ENCODE results near the gene SUGP2. TPM values are rescaled to one million over a fixed set of nuclear protein-coding genes. Genes with fewer than 3 reads are reported as not detected.

The SUGP2 gene
- total RNA-seq, 1 donor from 2014 or later: 75.6 TPM

DNA sequence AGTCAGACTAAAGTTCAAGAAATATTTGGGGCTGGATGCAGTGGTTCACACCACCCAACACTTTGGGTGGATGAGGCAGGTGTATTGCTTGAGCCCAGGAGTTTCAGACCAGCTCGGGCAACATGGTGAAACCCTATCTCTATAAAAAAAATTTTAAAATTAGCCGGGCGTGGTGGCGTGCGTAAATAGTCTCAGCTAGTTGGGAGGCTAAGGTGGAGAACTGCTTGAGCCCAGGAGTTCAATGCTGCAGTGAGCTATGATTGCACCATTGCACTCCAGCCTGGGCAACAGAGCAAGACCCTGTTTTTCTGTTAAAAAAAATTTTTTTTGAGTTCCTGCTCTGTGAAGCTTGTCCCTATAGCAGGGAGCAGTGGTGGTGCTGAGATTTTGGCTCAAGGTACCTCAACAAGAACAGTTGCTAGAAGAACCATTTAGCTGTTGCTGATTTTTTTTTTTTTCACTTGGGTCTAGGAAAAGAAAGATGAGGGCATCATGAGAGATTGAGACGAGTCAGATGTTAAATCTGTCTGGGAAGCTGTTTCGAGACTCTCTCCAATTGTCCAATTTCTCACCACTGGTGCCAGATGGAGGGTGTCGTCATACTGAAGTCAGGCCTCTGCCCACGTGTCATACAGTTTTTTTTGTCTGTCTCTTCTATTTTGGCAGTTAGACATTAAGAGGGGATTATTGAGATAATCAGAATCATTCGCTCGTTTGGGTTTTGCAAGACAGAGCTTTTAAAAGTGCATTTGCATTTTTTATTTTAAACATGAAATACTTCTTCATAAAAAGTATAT is 34.2 kb upstream of the SUGP2 start:
- intact Hi-C loops (cut with DNase I): no loop called here
- DNase-seq (no peak), ATAC-seq (no peak)
- H3K36me3 ChIP-seq: no peaks in the 10 kb centered on the region
- H3K9me3 ChIP-seq: no peaks in the 10 kb centered on the region
- no peak overlapping the region for H3K27ac ChIP-seq
- H3K4me3 ChIP-seq: no peak overlapping the region
- H3K27me3 ChIP-seq: no peaks in the 10 kb centered on the region
- TF ChIP-seq CTCF (IDR thresholded peaks at IDR 0.05): no peak
- H3K4me1 ChIP-seq: peaks cover 23% of the 10 kb centered on the region

- ATAC-seq (no peak), DNase-seq (no peak)
- TF ChIP-seq CTCF (IDR thresholded peaks at IDR 0.05): no peak
- Histone ChIP-seq H3K4me1 (peaks cover 27% of the 10 kb centered on the region), H3K9me3 (no peaks in the 10 kb centered on the region), H3K27ac (peak overlapping the region; percentile 42), H3K4me3 (peak overlapping the region; percentile 62), H3K27me3 (no peaks in the 10 kb centered on the region), H3K36me3 (no peaks in the 10 kb centered on the region)
- intact Hi-C loops (cut with DNase I): no loop called here
Measured at GRCh38 chr19:19064811-19065745, 31.8 kb upstream of the SUGP2 start.

DNA sequence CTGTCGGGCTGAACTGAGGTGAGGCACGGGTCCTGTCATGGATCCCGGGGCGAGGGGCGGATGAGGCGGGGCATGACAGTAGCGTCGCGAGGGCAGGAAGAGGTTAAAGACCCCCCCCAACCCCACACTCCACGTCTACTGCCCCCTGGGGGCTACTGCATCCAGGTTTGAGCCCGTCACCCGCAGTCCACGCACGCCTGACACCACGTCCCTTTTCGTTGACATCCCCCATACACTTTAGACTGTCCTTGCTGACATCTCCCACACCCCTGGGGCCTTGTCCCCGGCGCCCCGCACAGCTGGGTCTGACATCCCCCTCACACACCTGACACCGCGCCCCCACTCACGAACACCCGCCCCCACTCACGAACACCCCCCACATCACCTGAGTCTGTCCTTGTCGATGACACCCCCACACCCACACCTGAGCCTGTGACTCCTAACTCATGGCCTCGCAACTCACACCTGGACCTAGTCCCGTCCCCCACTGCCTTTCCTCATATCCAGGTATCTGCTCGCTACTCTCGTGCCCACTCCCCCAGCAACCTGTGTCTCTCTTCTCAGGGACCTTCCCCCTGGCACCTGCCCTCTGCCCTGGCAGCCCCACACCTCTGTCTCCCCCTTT is 30.9 kb upstream of the SUGP2 start:
- Histone ChIP-seq H3K4me3 (peak overlapping the region; percentile 62), H3K36me3 (no peaks in the 10 kb centered on the region), H3K9me3 (no peaks in the 10 kb centered on the region), H3K27me3 (no peaks in the 10 kb centered on the region), H3K27ac (peak overlapping the region; percentile 58), H3K4me1 (peaks cover 27% of the 10 kb centered on the region)
- DNase-seq (no peak), ATAC-seq (peak; percentile 1)
- intact Hi-C loops (cut with DNase I): no loop called here
- TF ChIP-seq CTCF (IDR thresholded peaks at IDR 0.05): peak; percentile 16

DNA sequence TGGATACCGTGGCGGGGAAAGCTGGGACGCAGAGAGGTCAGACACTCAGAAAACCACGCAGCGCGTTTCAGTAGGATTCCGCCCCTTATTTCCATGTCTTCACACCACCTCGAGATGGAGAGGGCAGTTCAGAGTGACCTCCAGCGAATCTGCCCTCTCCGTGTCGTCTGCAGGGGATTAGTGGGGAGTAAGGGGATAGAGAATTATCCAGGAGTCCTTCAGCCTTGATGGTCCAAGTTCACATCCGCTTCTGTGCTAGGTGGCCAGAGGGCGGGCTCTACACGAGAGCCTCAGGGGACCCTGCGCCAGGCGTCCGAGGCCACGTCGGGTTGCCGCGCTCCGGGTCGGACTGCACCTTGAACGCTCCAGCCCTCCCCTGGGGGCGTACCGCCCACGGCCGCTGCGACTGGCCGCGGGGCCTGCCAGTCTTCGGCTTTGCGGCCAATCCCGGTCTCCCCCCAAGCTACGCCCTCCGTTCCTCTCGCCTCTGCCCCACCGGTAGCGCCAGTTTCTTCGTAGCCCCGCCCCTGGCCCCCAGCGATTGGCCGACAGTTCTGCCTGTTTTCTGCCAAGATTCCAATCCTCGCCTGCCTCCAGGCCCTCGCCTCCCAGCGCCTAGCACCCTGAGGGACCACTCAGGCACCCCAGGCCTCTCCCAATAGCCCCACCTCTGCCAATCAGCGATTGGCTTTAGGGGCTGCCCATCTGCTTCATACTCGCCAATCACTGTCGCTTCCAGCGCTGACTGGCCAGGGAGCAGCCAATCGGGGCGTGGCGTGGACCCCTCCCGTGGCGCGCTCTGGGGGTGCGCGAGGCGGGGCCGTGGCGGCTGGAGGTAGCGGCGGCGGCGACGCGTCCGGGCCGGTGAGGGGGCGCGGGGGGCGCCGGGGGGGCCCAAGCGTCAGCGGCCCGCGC is 30.1 kb upstream of the SUGP2 start, which contains the start of gene SLC25A42:
SLC25A42 (plus strand) TSS at position 812 of the 915 bp plus-strand sequence. CDS start 32,131 bp downstream, outside the sequence.
- peaks cover 20% of the 10 kb centered on the region for H3K4me1 ChIP-seq
- peak; percentile 95 for ATAC-seq
- intact Hi-C loops (cut with DNase I): no loop called here
- TF ChIP-seq CTCF (IDR thresholded peaks at IDR 0.05): no peak
- no peaks in the 10 kb centered on the region for H3K27me3 ChIP-seq
- peak within 1 kb of the TSS; percentile 80 for H3K27ac ChIP-seq
- no peaks in the 10 kb centered on the region for H3K36me3 ChIP-seq
- DNase-seq: peak; percentile 100
- H3K9me3 ChIP-seq: no peaks in the 10 kb centered on the region
- peak within 1 kb of the TSS; percentile 62 for H3K4me3 ChIP-seq
